PFSK-1 (cell line): Measurements from ENCODE around the gene NEDD4L.

Experiments used
- FOXP2 ChIP-seq: optimal IDR thresholded peaks from 2 replicates; pipeline ENCODE3; 2011; ENCODE audit warnings: borderline replicate concordance, control low read depth, inconsistent platforms; ENCODE audit not compliant: insufficient read depth; ENCODE audit errors: extremely low read length, extremely low read depth
- POLR2AphosphoS5 ChIP-seq: IDR thresholded peaks from 2 replicates; pipeline ENCODE4 v1.6.1; 2012; ENCODE audit warnings: low read depth, mild to moderate bottlenecking, control low read depth, low read length, moderate library complexity
- SIN3A ChIP-seq: IDR thresholded peaks from 2 replicates; pipeline ENCODE4 v1.6.1; 2012; ENCODE audit warnings: mild to moderate bottlenecking, low read length, moderate library complexity, borderline replicate concordance; ENCODE audit not compliant: insufficient read depth
- TAF1 ChIP-seq: IDR thresholded peaks from 2 replicates; pipeline ENCODE4 v1.6.1; 2012; ENCODE audit warnings: low read length, control low read depth, borderline replicate concordance; ENCODE audit not compliant: insufficient read depth
- TF ChIP-seq, protein P1 (sequence below), 2 experiments: IDR thresholded peaks; 2 replicates each; pipeline versions ENCODE4 v1.6.1 to v1.8.0; 2011 to 2012; ENCODE audit warnings: low read depth in 2 of 2, low read length in 2 of 2, control low read depth in 1 of 2, inconsistent platforms in 1 of 2, mild to moderate bottlenecking in 1 of 2, moderate library complexity in 1 of 2; ENCODE audit not compliant: insufficient read depth in 1 of 2

The NEDD4L gene

GRCh38 chr18:58388736-58389135, 344.7 kb downstream of the NEDD4L start:
- TF ChIP-seq, protein P1, sequence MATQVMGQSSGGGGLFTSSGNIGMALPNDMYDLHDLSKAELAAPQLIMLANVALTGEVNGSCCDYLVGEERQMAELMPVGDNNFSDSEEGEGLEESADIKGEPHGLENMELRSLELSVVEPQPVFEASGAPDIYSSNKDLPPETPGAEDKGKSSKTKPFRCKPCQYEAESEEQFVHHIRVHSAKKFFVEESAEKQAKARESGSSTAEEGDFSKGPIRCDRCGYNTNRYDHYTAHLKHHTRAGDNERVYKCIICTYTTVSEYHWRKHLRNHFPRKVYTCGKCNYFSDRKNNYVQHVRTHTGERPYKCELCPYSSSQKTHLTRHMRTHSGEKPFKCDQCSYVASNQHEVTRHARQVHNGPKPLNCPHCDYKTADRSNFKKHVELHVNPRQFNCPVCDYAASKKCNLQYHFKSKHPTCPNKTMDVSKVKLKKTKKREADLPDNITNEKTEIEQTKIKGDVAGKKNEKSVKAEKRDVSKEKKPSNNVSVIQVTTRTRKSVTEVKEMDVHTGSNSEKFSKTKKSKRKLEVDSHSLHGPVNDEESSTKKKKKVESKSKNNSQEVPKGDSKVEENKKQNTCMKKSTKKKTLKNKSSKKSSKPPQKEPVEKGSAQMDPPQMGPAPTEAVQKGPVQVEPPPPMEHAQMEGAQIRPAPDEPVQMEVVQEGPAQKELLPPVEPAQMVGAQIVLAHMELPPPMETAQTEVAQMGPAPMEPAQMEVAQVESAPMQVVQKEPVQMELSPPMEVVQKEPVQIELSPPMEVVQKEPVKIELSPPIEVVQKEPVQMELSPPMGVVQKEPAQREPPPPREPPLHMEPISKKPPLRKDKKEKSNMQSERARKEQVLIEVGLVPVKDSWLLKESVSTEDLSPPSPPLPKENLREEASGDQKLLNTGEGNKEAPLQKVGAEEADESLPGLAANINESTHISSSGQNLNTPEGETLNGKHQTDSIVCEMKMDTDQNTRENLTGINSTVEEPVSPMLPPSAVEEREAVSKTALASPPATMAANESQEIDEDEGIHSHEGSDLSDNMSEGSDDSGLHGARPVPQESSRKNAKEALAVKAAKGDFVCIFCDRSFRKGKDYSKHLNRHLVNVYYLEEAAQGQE (IDR thresholded peaks at IDR 0.05; ENCODE audit: insufficient read depth in 1 of 2, low read depth in 2 of 2, low read length in 2 of 2): no peak
- no peak for TF ChIP-seq SIN3A
- no peak for TF ChIP-seq FOXP2
- no peak for TF ChIP-seq POLR2AphosphoS5
- no peak for TF ChIP-seq TAF1

DNA sequence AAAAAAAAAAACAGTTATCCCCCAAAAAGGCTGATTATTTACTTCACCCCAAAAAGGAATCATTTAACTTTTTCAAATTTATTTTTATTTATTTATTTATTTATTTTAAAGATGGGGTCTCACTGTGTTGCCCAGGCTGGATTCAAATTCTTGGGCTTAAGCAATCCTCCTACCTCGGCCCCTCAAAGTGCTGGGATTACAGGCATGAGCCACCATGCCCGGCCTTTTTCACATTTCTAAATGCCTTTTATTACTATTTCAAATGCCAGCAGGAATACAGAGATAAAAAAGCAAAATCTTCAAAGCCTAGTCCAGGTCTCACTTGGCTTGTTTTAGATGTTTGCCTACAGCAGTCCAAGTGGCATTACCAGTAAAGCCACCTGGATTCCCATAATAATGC, 345.7 kb downstream of the NEDD4L start:
- no peak for TF ChIP-seq TAF1
- no peak for TF ChIP-seq POLR2AphosphoS5
- no peak for TF ChIP-seq FOXP2
- TF ChIP-seq, protein P1 (IDR thresholded peaks at IDR 0.05; ENCODE audit: insufficient read depth in 1 of 2, low read depth in 2 of 2, low read length in 2 of 2): no peak
- TF ChIP-seq SIN3A: no peak

DNA sequence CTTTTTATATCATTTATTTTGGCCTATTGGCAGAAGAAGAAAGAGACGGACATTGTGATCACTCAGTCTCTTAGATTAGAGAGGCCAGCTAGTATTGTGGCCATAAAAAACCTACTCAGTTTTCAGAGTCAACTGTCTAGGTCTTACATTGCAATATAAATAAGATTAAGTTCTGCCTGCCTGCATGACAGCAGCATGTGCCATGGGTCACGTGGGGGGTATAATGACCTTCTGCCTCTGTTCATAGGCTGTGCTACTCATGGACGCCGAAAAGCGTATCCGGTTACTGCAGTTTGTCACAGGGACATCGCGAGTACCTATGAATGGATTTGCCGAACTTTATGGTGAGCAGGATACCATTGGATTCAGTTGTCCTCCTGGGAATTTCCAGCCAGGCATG, 346.4 kb downstream of the NEDD4L start:
- TF ChIP-seq FOXP2: no peak
- no peak for TF ChIP-seq TAF1
- TF ChIP-seq, protein P1 (IDR thresholded peaks at IDR 0.05; ENCODE audit: insufficient read depth in 1 of 2, low read depth in 2 of 2, low read length in 2 of 2): no peak
- no peak for TF ChIP-seq POLR2AphosphoS5
- no peak for TF ChIP-seq SIN3A

DNA sequence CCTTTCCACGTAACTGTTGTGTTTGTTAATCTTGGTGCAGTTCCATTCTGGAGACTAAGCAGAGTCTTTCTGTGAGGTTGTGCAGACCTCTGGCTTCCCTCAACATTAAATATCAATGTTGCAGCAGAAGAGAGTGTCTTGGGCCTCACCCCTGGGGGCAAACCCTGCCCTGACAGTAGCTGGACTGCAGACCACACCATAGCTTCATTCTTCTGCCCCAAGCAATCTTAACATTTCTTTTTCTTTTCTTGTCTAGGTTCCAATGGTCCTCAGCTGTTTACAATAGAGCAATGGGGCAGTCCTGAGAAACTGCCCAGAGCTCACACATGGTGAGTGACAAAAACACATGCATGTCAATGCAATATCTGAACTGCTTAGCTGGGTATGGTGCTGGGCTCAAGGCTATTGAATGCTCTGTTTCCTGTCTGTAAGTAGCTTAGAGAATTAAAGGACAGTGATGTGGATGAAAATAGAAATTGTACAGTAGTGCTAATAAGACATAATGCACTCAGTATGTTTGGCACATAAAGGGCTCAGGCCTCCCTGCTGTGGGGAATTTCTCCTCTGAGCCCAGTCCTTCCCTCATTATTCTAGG, 347.3 kb downstream of the NEDD4L start:
- TF ChIP-seq SIN3A: no peak
- TF ChIP-seq FOXP2: no peak
- no peak for TF ChIP-seq POLR2AphosphoS5
- no peak for TF ChIP-seq TAF1
- TF ChIP-seq, protein P1 (IDR thresholded peaks at IDR 0.05; ENCODE audit: insufficient read depth in 1 of 2, low read depth in 2 of 2, low read length in 2 of 2): no peak
